T-cell (primary cell): ENCODE data around the gene GFAP. TPM values are rescaled to one million over a fixed set of nuclear protein-coding genes. Genes with fewer than 3 reads are reported as not detected.

Experiments
- ATAC-seq, 4 experiments: fragments of 200-7000 bp in 3 of 4; fragments of 150-1000 bp in 1 of 4; cut with Tn5 transposase; replicated peaks in 1 of 4; 1 replicate in 3 of 4; 2 replicates in 1 of 4; pipeline ENCODE4 v1.10.0; 2021; ENCODE audit warnings: moderate library complexity in 3 of 4, mild to moderate bottlenecking in 2 of 4, moderate number of reproducible peaks in 1 of 4
- CTCF ChIA-PET, 2 donors: fragments of 300-600 bp; sonication (Branson Sonifier 250); formaldehyde crosslinking; loops; one replicate each; lab custom pipeline; 2022; ENCODE audit warnings: antibody characterized with exemption in 2 of 2; lab: Charles Lee
- POLR2A ChIA-PET, 2 donors: fragments of 300-600 bp; sonication (Branson Sonifier 250); formaldehyde crosslinking; loops; one replicate each; lab custom pipeline; 2022; ENCODE audit warnings: antibody characterized with exemption in 2 of 2; lab: Charles Lee
- DNase-seq, 35 experiments: peaks; one replicate each; pipeline versions ENCODE4 v3.0.0 to v3.0.0-alpha.2; 2013 to 2023
- H3K27ac ChIP-seq: one replicate; pipeline ENCODE4 v1.5.1; 2013; ENCODE audit warnings: low read length
- H3K27me3 ChIP-seq, 2 experiments: replicated peaks in 1 of 2; 1 replicate in 1 of 2; 2 replicates in 1 of 2; pipeline versions ENCODE4 v1.6.1 to v1.7.0; 2013; ENCODE audit warnings: low read length in 1 of 2, mixed read lengths in 1 of 2; ENCODE audit not compliant: control insufficient read depth in 2 of 2, insufficient read depth in 2 of 2; ENCODE audit errors: extremely low read depth in 1 of 2
- H3K36me3 ChIP-seq, 2 donors: 1 replicate in 1 of 2; 2 replicates in 1 of 2; pipeline versions ENCODE4 v1.6.1 to v1.7.0; 2013; ENCODE audit warnings: low read length in 1 of 2; ENCODE audit not compliant: control insufficient read depth in 2 of 2, insufficient read depth in 1 of 2; ENCODE audit errors: extremely low read depth in 1 of 2
- H3K4me1 ChIP-seq, 2 experiments: 1 replicate in 1 of 2; 2 replicates in 1 of 2; pipeline versions ENCODE4 v1.6.1 to v1.7.0; 2013; ENCODE audit warnings: low read length in 2 of 2, mixed read lengths in 1 of 2; ENCODE audit not compliant: insufficient read depth in 2 of 2, control insufficient read depth in 1 of 2; ENCODE audit errors: extremely low read depth in 1 of 2
- H3K4me3 ChIP-seq, 2 donors: 1 replicate in 1 of 2; 2 replicates in 1 of 2; pipeline versions ENCODE4 v1.5.1 to v1.7.0; 2013; ENCODE audit warnings: mild to moderate bottlenecking in 2 of 2, low read length in 1 of 2, moderate library complexity in 1 of 2; ENCODE audit not compliant: control insufficient read depth in 1 of 2; ENCODE audit errors: extremely low read depth in 1 of 2
- H3K9me3 ChIP-seq: 2 replicates; pipeline ENCODE4 v1.7.0; 2013
- H3K27ac Mint-ChIP-seq, 2 donors: one replicate each; pipeline ENCODE4 v1.8.0; 2020 to 2021; ENCODE audit warnings: mild to moderate bottlenecking in 2 of 2, mixed read lengths in 2 of 2
- H3K27me3 Mint-ChIP-seq, 2 donors: one replicate each; pipeline ENCODE4 v1.8.0; 2021 to 2022; ENCODE audit warnings: mixed read lengths in 2 of 2
- H3K36me3 Mint-ChIP-seq: one replicate; pipeline ENCODE4 v1.8.0; 2021; ENCODE audit warnings: mixed read lengths
- H3K4me1 Mint-ChIP-seq, 3 donors: one replicate each; pipeline ENCODE4 v1.8.0; 2020 to 2022; ENCODE audit warnings: mixed read lengths in 3 of 3, mild to moderate bottlenecking in 1 of 3
- H3K4me3 Mint-ChIP-seq, 3 donors: one replicate each; pipeline ENCODE4 v1.8.0; 2020 to 2022; ENCODE audit warnings: mild to moderate bottlenecking in 3 of 3, mixed read lengths in 3 of 3, moderate library complexity in 3 of 3
- H3K9me3 Mint-ChIP-seq, 3 donors: one replicate each; pipeline ENCODE4 v1.8.0; 2020 to 2022; ENCODE audit warnings: mixed read lengths in 3 of 3
- WGBS: methylation state at CpG from one replicate; pipeline ENCODE4 v1.1.5; 2013; ENCODE audit warnings: missing lambda C conversion rate; ENCODE audit not compliant: insufficient coverage; 5-methylcytosine and 5-hydroxymethylcytosine counted together
- total RNA-seq, 35 experiments: library from RNA in 6 of 35; stranded (reverse) in 6 of 35; fragments of 120-200 nt in 1 of 35; gene quantifications; one replicate each; pipeline versions ENCODE4 v1.2.1 to v1.2.4 and lab custom pipeline; 2013 to 2026

GFAP gene
- total RNA-seq, 5 donors from 2014 or later (not counting 1 experiment from before 2014, with no cell fraction given): not detected

- 73% methylated on average over 3 of the region's 9 CpGs for WGBS
- DNase-seq (no peak), ATAC-seq (peak in 1 of 4 experiments; percentile 41)
- H3K4me3 ChIP-seq: no peak overlapping the region
- Mint-ChIP-seq H3K9me3 (no peaks in the 10 kb centered on the region), H3K36me3 (no peaks in the 10 kb centered on the region), H3K4me1 (peaks cover 0 to 11% (median 0%) of the 10 kb centered on the region in 3 donors), H3K27me3 (peaks cover 4 to 6% of the 10 kb centered on the region in 2 donors), H3K4me3 (no peak overlapping the region), H3K27ac (no peak overlapping the region)
- ChIA-PET CTCF (interaction anchor here in 1 of 2 donors (0.7 kb wide), 1 partner anchor 19 kb away, joined by 6 read pairs; no protein-coding TSS in a partner anchor), POLR2A (interaction anchor here in 1 of 2 donors (0.5 kb wide), 1 partner anchor 403 kb away, joined by 5 read pairs; no protein-coding TSS in a partner anchor)
- peaks cover 0 to 7% of the 10 kb centered on the region in 2 experiments for H3K4me1 ChIP-seq
- H3K27ac ChIP-seq: no peak overlapping the region
- H3K27me3 ChIP-seq: peaks cover 0 to 10% of the 10 kb centered on the region in 2 experiments
- H3K36me3 ChIP-seq: no peaks in the 10 kb centered on the region
- no peaks in the 10 kb centered on the region for H3K9me3 ChIP-seq
These were observed 26.5 kb upstream of the GFAP start for GRCh38 chr17:44941712-44942331.

- H3K4me3 Mint-ChIP-seq: no peak overlapping the region
- DNase-seq (no peak), ATAC-seq (no peak)
- WGBS: 100% methylated on average over 1 of the region's 1 CpG
- peaks cover 0 to 5% (median 0%) of the 10 kb centered on the region in 3 donors for H3K4me1 Mint-ChIP-seq
- H3K9me3 ChIP-seq: no peaks in the 10 kb centered on the region
- no peaks in the 10 kb centered on the region for H3K36me3 ChIP-seq
- no peaks in the 10 kb centered on the region for H3K36me3 Mint-ChIP-seq
- H3K27me3 ChIP-seq: peaks cover 0 to 6% of the 10 kb centered on the region in 2 experiments
- H3K27ac Mint-ChIP-seq: no peak overlapping the region
- CTCF ChIA-PET: no interaction called here
- POLR2A ChIA-PET: no interaction called here
- no peak overlapping the region for H3K4me3 ChIP-seq
- peaks cover 0 to 5% of the 10 kb centered on the region in 2 experiments for H3K4me1 ChIP-seq
- no peaks in the 10 kb centered on the region for H3K9me3 Mint-ChIP-seq
- no peaks in the 10 kb centered on the region for H3K27me3 Mint-ChIP-seq
- H3K27ac ChIP-seq: no peak overlapping the region
These were observed 25.5 kb upstream of the GFAP start for GRCh38 chr17:44940768-44941167.

GRCh38 chr17:44940317-44940716 is 25.0 kb upstream of the GFAP start:
- Histone ChIP-seq H3K27ac (no peak overlapping the region), H3K27me3 (peaks cover 0 to 2% of the 10 kb centered on the region in 2 experiments), H3K9me3 (no peaks in the 10 kb centered on the region), H3K36me3 (no peaks in the 10 kb centered on the region), H3K4me3 (no peak overlapping the region), H3K4me1 (peaks cover 0 to 5% of the 10 kb centered on the region in 2 experiments)
- Mint-ChIP-seq H3K9me3 (no peaks in the 10 kb centered on the region), H3K27me3 (no peaks in the 10 kb centered on the region), H3K4me1 (peaks cover 0 to 5% (median 0%) of the 10 kb centered on the region in 3 donors), H3K36me3 (no peaks in the 10 kb centered on the region), H3K4me3 (no peak overlapping the region), H3K27ac (no peak overlapping the region)
- ChIA-PET POLR2A (no interaction called here), CTCF (no interaction called here)
- DNase-seq (no peak), ATAC-seq (no peak)
- WGBS: 92% methylated on average over 2 of the region's 4 CpGs

GRCh38 chr17:44935116-44935515 is 19.8 kb upstream of the GFAP start:
- ChIA-PET POLR2A (no interaction called here), CTCF (no interaction called here)
- Mint-ChIP-seq H3K36me3 (no peaks in the 10 kb centered on the region), H3K4me3 (no peak overlapping the region), H3K27ac (no peak overlapping the region), H3K4me1 (no peaks in the 10 kb centered on the region), H3K9me3 (no peaks in the 10 kb centered on the region), H3K27me3 (no peaks in the 10 kb centered on the region)
- DNase-seq (no peak), ATAC-seq (no peak)
- H3K4me3 ChIP-seq: no peak overlapping the region
- no peaks in the 10 kb centered on the region for H3K36me3 ChIP-seq
- WGBS: 98% methylated on average over 6 of the region's 9 CpGs
- no peak overlapping the region for H3K27ac ChIP-seq
- H3K4me1 ChIP-seq: no peaks in the 10 kb centered on the region
- H3K9me3 ChIP-seq: no peaks in the 10 kb centered on the region
- H3K27me3 ChIP-seq: no peaks in the 10 kb centered on the region

DNA sequence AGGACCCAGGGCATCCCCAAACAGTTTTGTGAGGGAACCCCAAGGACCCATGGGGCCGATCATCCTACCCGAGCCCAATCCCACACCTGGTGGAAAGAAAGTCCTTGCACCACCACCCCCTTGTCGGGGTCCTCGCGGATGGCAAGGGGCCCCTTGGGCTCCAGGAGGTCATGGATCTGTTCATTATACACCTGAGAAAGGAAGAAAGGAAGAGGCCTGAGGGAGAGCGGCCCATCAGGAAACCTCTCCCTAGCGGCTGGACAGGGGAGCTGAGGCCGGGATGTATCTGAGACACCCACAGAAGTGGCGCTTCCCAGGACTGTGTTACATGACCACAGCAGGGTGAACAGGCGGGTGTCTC is 19.4 kb upstream of the GFAP start:
- H3K4me3 ChIP-seq: no peak overlapping the region
- H3K9me3 ChIP-seq: no peaks in the 10 kb centered on the region
- CTCF ChIA-PET: no interaction called here
- H3K4me1 Mint-ChIP-seq: no peaks in the 10 kb centered on the region
- POLR2A ChIA-PET: no interaction called here
- H3K4me3 Mint-ChIP-seq: no peak overlapping the region
- H3K27me3 ChIP-seq: no peaks in the 10 kb centered on the region
- H3K27ac ChIP-seq: no peak overlapping the region
- no peak for DNase-seq
- WGBS: 97% methylated on average over 5 of the region's 10 CpGs
- no peak overlapping the region for H3K27ac Mint-ChIP-seq
- no peak for ATAC-seq
- H3K4me1 ChIP-seq: no peaks in the 10 kb centered on the region
- no peaks in the 10 kb centered on the region for H3K9me3 Mint-ChIP-seq
- H3K36me3 ChIP-seq: no peaks in the 10 kb centered on the region
- H3K36me3 Mint-ChIP-seq: no peaks in the 10 kb centered on the region
- H3K27me3 Mint-ChIP-seq: no peaks in the 10 kb centered on the region

- Histone ChIP-seq H3K27ac (no peak overlapping the region), H3K27me3 (no peaks in the 10 kb centered on the region), H3K9me3 (no peaks in the 10 kb centered on the region), H3K36me3 (no peaks in the 10 kb centered on the region), H3K4me3 (no peak overlapping the region), H3K4me1 (no peaks in the 10 kb centered on the region)
- H3K27ac Mint-ChIP-seq: no peak overlapping the region
- no peak overlapping the region for H3K4me3 Mint-ChIP-seq
- no peaks in the 10 kb centered on the region for H3K36me3 Mint-ChIP-seq
- ChIA-PET CTCF (interaction anchor here in 1 of 2 donors (0.6 kb wide), 1 partner anchor 893 kb away, joined by 3 read pairs; no protein-coding TSS in a partner anchor), POLR2A (no interaction called here)
- DNase-seq (no peak), ATAC-seq (no peak)
- no peaks in the 10 kb centered on the region for H3K9me3 Mint-ChIP-seq
- 97% methylated on average over 34 of the region's 34 CpGs for WGBS
- H3K4me1 Mint-ChIP-seq: no peaks in the 10 kb centered on the region
- H3K27me3 Mint-ChIP-seq: no peaks in the 10 kb centered on the region
These were observed 18.8 kb upstream of the GFAP start for GRCh38 chr17:44933824-44934744.
